ENCODE data around the gene OR13J1.

Gene OR13J1

GRCh38 chr9:35829084-35829763 is 41.0 kb downstream of the OR13J1 start, which contains the start of gene TMEM8B:
TMEM8B (plus strand) TSS chr9:35829228; CDS start chr9:35829448, 220 bp downstream.
- peak; percentile 89 to 91 for DNase-seq

- no peak for DNase-seq
Observed at GRCh38 chr9:35828716-35829083, 41.5 kb downstream of the OR13J1 start, which contains the start of gene FAM221B. FAM221B (minus strand) TSS chr9:35828732; CDS start chr9:35826161, 2,571 bp downstream.

GRCh38 chr9:35827486-35827885 is 42.7 kb downstream of the OR13J1 start:
- DNase-seq: no peak

- DNase-seq: peak; percentile 18 to 47
Observed at GRCh38 chr9:35826071-35826701, 44.0 kb downstream of the OR13J1 start.

GRCh38 chr9:35822926-35823325 is 47.3 kb downstream of the OR13J1 start:
- DNase-seq: no peak

- no peak for DNase-seq
Observed at GRCh38 chr9:35820076-35820475, 50.1 kb downstream of the OR13J1 start.

Data from hippocampal formation (tissue), 2 donors.